ENCODE measurements around the gene SUCNR1. TPM values are rescaled to one million over a fixed set of nuclear protein-coding genes. Genes with fewer than 3 reads are reported as not detected.

Gene SUCNR1, protein sequence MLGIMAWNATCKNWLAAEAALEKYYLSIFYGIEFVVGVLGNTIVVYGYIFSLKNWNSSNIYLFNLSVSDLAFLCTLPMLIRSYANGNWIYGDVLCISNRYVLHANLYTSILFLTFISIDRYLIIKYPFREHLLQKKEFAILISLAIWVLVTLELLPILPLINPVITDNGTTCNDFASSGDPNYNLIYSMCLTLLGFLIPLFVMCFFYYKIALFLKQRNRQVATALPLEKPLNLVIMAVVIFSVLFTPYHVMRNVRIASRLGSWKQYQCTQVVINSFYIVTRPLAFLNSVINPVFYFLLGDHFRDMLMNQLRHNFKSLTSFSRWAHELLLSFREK
- total RNA-seq = 2.7 TPM
- long read RNA-seq, full-length matches to known transcripts = 4 of 4 reads
- long read RNA-seq, partial matches to known transcripts = 0 of 4 reads
- long read RNA-seq, other reads (novel, unspliced or antisense) = 0 of 4 reads

DNA sequence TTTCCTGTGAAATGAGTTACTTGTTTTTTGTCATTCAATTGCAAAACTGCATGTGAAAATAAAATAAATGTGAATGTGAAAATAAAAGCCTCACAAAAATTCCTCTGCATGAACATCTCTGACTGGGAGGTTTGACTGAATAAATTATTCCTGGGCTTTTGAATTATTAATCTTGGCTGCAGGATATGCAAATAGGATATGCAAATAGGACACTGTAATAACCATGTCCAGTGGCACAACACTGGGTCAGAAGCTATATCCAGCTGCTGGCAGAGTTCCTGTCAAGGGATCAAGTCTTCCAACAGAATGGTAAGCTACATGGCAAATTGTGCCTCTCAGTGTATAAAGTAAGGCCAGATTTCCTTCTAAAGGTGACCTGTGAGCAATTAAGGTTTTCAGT, at the start of gene SUCNR1:
TSS of gene SUCNR1 (plus strand) at position 246 of the 400 bp plus-strand sequence. CDS start 6,250 bp downstream, outside the sequence.
- no peaks in the 10 kb centered on the region for H3K36me3 ChIP-seq
- ATAC-seq = no peak
- H3K9me3 ChIP-seq = no peaks in the 10 kb centered on the region
- no peak within 1 kb of the TSS for H3K4me3 ChIP-seq
- no peaks in the 10 kb centered on the region for H3K27me3 ChIP-seq (ENCODE audit: low read depth)
- DNase-seq = no peak
- TF ChIP-seq, protein P1, sequence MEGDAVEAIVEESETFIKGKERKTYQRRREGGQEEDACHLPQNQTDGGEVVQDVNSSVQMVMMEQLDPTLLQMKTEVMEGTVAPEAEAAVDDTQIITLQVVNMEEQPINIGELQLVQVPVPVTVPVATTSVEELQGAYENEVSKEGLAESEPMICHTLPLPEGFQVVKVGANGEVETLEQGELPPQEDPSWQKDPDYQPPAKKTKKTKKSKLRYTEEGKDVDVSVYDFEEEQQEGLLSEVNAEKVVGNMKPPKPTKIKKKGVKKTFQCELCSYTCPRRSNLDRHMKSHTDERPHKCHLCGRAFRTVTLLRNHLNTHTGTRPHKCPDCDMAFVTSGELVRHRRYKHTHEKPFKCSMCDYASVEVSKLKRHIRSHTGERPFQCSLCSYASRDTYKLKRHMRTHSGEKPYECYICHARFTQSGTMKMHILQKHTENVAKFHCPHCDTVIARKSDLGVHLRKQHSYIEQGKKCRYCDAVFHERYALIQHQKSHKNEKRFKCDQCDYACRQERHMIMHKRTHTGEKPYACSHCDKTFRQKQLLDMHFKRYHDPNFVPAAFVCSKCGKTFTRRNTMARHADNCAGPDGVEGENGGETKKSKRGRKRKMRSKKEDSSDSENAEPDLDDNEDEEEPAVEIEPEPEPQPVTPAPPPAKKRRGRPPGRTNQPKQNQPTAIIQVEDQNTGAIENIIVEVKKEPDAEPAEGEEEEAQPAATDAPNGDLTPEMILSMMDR (IDR thresholded peaks at IDR 0.05) = no peak
- no peak within 1 kb of the TSS for H3K27ac ChIP-seq
- intact Hi-C loops (cut with DNase I) = no loop called here
- peaks cover 9% of the 10 kb centered on the region for H3K4me1 ChIP-seq

DNA sequence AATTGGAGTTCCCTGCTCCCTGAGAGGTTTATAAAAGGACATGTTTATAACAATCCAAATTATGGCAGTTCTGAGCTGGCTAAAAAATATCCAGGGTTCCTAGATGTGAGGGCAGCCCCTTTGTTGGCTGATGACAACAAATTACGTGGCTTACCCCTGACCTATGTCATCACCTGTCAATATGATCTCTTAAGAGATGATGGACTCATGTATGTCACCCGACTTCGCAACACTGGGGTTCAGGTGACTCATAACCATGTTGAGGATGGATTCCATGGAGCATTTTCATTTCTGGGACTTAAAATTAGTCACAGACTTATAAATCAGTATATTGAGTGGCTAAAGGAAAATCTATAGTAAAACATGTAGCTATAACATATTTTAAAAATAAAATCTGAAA, 45.6 kb upstream of the SUCNR1 start:
- ATAC-seq (no peak), DNase-seq (no peak)
- intact Hi-C loops (cut with DNase I) = no loop called here
- Histone ChIP-seq H3K4me1 (no peaks in the 10 kb centered on the region), H3K9me3 (no peaks in the 10 kb centered on the region), H3K27ac (no peak overlapping the region), H3K27me3 (ENCODE audit: low read depth) (no peaks in the 10 kb centered on the region), H3K36me3 (no peaks in the 10 kb centered on the region), H3K4me3 (no peak overlapping the region)
- TF ChIP-seq, protein P1 (IDR thresholded peaks at IDR 0.05) = no peak

DNA sequence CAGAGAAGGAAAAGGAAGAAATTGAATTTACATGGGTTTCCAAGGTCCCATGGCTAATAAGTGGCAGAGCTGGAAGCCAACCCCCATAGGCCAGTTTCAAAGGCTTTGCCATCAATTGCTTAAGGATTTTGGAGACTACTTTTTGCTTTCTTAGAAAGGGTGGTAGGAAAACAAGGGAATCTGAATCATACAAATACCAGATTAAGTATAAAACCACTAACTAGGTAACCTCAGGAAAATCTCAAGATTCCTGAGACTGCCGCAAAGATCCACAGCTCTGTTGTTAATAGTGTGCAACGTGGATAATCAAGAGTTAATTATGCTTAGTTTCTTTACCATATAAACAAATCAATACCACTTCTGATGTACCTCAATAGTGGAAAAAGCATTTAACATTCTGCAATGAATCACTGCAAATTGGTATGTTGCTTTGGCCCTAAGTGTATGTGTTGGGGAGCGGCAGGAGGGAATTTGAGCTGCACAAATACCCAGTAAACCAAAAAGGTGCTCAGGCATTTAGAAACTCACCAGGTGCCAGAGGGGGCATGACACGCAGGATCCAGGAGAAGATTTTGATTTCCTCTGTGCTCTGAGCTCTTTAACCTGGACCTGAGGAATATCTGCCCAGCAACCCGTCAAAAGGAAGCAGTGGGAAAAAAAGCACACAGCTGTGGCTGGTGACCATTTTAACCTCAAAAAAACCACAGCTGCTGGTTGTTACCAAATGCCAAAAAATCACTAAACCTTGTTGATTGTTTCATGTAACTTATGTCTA, 37.5 kb upstream of the SUCNR1 start:
- H3K27me3 ChIP-seq (ENCODE audit: low read depth) = no peaks in the 10 kb centered on the region
- H3K9me3 ChIP-seq = no peaks in the 10 kb centered on the region
- H3K36me3 ChIP-seq = no peaks in the 10 kb centered on the region
- H3K4me3 ChIP-seq = no peak overlapping the region
- intact Hi-C loops (cut with DNase I) = loop anchor here (10.0 kb wide), 1 partner anchor 371 kb away; the partner anchor contains the start of gene IGSF10
- TF ChIP-seq, protein P1 (IDR thresholded peaks at IDR 0.05) = no peak
- no peak overlapping the region for H3K27ac ChIP-seq
- ATAC-seq = no peak
- H3K4me1 ChIP-seq = peaks cover 16% of the 10 kb centered on the region
- no peak for DNase-seq

DNA sequence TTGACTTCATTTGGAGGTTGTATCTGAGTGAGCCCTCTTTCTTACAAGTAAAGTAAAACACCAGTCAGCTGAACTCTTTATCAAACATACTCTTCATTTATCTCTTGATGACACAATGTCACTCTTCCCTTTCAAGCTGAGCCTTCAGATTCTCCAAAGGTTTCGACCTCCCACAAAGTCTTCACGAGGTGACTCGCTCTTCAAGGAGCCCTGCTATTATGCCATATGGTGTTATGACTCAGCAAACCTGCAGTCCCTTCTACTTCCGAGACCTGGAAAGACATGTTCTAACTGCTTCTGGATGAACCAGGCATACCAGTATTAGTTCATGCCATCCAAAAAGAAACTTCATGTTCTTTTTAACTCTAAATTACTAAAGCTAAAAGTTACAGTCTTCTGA, 36.4 kb upstream of the SUCNR1 start:
- TF ChIP-seq, protein P1 (IDR thresholded peaks at IDR 0.05) = no peak
- H3K4me1 ChIP-seq = peaks cover 16% of the 10 kb centered on the region
- H3K27me3 ChIP-seq (ENCODE audit: low read depth) = no peaks in the 10 kb centered on the region
- no peaks in the 10 kb centered on the region for H3K9me3 ChIP-seq
- no peaks in the 10 kb centered on the region for H3K36me3 ChIP-seq
- H3K27ac ChIP-seq = peak overlapping the region; percentile 25
- ATAC-seq = peak; percentile 62 to 85
- intact Hi-C loops (cut with DNase I) = loop anchor here (10.0 kb wide), 1 partner anchor 372 kb away; the partner anchor contains the start of gene IGSF10
- H3K4me3 ChIP-seq = no peak overlapping the region
- DNase-seq = no peak

DNA sequence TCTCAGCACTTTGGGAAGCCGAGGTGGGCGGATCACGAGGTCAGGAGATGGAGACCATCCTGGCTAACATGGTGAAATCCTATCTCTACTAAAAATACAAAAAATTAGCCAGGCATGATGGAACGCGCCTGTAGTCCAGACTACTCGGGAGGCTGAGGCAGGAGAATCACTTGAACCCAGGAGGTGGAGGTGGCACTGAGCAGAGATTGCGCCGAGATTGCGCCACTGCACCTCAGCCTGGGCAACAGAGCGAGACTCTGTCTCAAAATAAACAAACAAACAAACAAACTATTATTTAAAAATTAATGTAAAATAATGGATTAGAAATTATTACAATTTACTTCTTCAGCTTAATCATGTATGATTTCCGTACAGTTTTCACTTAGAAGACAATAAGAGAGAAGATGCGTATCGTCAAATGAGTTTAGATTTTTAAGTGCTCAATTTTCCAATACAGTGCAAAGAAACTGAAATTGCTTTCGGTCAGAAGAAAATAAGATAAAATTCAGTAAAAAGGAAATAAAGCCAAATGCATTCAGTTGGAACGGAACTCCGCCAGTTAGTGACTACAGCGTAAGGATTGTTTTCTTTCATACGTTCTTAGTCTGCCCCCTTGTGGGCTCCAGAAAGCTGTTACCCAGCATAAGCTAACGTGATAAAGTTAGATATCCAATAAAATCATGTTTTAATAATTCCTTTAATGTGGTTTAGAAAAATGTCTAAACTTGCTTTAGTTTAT, 34.7 kb upstream of the SUCNR1 start:
- Histone ChIP-seq H3K9me3 (no peaks in the 10 kb centered on the region), H3K36me3 (no peaks in the 10 kb centered on the region), H3K27ac (no peak overlapping the region), H3K27me3 (ENCODE audit: low read depth) (no peaks in the 10 kb centered on the region), H3K4me3 (peak overlapping the region; percentile 19), H3K4me1 (peaks cover 16% of the 10 kb centered on the region)
- DNase-seq (no peak), ATAC-seq (peak; percentile 85 to 90)
- TF ChIP-seq, protein P1 (IDR thresholded peaks at IDR 0.05) = peak; percentile 84
- intact Hi-C loops (cut with DNase I) = loop anchor here (10.0 kb wide), 1 partner anchor 374 kb away; the partner anchor contains the start of gene IGSF10

Data from lower lobe of right lung (tissue), 2 donors.